GM19438 (cell line): ENCODE results near the gene DOCK7.

ENCODE experiments used
- ATAC-seq: cut with Tn5 transposase; IDR thresholded peaks from one replicate; pipeline ENCODE4 v1.9.1; 2021; ENCODE audit warnings: low read depth; ENCODE audit not compliant: unreplicated experiment

Gene DOCK7

DNA sequence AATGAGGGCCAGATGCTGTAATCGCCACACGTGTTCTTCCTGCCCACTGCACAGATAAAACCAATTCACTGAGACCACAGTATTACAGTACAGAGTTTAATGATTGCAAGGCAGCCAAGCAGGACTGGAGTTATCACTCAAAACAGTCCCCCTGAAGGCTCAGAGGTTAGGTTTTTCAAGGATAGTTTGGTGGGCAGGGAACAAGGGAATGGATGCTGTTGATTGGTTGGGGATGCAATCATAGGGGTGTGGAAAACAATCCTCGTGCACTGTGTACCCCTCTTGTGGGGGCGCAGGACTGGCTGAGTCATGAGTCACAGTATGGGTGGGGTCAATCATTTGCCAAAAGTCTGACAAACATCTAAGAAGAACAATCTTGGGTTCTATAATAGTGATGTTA, 263.8 kb downstream of the DOCK7 start:
- no peak for ATAC-seq

- no peak for ATAC-seq
These were observed 264.5 kb downstream of the DOCK7 start for GRCh38 chr1:62423580-62424242.

DNA sequence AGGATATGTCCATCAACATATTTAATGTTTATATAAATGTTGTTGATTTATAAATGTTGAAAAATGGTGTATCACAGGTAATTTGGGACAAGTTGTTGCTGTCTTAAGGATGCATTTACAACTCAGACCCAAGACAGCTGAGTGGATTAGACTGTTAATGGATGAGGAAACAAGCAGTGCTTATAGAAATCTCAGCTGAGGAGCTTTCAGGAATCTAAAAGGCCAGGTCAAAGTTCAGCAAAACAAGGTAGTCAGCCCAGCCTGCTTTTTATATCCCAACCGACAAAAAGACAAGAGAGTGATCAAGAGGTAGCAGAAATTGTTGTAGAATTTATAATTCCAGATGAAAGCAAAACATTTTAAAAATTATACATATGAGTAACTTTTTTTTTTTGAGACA, 268.0 kb downstream of the DOCK7 start:
- no peak for ATAC-seq

DNA sequence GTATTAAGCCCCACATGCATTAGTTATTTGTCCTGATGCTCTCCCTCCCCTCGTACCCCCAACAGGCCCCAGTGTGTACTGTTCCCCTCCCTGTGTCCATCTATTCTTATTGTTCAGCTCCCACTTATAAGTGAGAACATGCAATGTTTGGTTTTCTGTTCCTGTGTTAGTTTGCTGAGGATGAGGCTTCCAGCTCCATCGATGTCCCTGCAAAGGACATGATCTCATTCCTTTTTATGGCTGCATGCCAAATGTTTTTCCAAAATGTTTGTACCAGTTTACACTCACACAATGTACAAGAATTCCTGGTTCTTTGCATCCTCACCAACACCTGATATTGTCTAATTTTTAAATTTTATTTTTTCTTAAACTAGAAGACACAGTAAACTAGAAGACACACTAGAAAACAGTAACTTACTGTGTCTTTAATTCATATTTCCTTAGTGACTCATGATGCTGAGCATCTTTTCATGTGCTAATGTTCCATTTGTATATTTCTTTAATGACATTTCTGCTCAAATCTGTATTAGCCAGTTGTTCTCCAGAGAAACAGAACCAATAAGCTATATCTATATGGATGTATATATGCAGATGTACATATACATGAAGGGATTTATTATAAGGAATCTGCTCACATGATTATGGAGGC, 270.7 kb downstream of the DOCK7 start:
- no peak for ATAC-seq

DNA sequence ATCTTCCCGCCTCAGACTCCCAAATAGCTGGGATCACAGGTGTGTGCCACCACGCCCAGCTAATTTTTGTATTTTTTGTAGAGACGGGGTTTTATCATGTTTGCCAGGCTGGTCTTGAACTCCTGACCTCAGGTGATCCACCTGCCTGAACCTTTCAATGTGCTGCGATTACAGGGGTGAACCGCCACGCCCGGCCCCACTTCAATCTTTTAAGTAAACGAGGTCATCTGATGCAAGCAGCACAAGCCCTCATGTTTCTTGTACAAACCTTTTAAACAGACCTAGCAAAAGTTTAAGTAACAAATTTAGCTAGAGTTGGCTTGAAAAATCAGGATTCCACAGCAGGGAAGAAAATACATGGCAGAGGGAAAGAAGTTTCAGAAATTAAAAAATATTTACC, 272.5 kb downstream of the DOCK7 start:
- no peak for ATAC-seq

GRCh38 chr1:62407398-62408009, 280.7 kb downstream of the DOCK7 start:
- no peak for ATAC-seq

GRCh38 chr1:62406576-62406975, 281.6 kb downstream of the DOCK7 start:
- no peak for ATAC-seq

DNA sequence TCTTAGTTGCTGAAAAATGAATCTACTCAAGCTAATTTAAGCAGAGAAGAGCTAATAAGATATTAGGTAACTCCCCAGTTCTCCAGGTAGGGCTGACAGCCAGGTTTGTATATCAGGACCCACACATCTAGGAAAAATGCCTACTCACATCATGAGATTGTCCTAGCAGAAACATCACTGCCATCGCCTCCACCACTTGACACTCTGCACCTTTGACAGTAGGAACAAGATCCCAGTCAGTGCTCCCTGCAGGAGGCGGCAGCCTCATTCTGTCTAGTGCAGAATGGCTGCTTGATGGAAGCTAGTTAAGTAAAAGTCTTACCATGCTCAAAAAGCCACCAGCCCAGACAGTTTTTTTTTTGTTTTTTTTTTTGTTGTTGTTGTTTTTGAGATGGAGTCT, 282.9 kb downstream of the DOCK7 start:
- ATAC-seq, result no peak
